Activated naive CD8-positive, alpha-beta T cell (primary cell): ENCODE data around the gene RNF40.

ENCODE experiments used
- H3K27ac Mint-ChIP-seq: one replicate; pipeline ENCODE4 v1.8.0; 2021; ENCODE audit warnings: mixed read lengths
- H3K27me3 Mint-ChIP-seq: one replicate; pipeline ENCODE4 v1.8.0; 2021; ENCODE audit warnings: mixed read lengths
- H3K36me3 Mint-ChIP-seq: one replicate; pipeline ENCODE4 v1.8.0; 2021; ENCODE audit warnings: mixed read lengths
- H3K4me1 Mint-ChIP-seq: one replicate; pipeline ENCODE4 v1.8.0; 2021; ENCODE audit warnings: low read depth, mixed read lengths
- H3K4me3 Mint-ChIP-seq: one replicate; pipeline ENCODE4 v1.8.0; 2021; ENCODE audit warnings: mild to moderate bottlenecking, mixed read lengths
- H3K9me3 Mint-ChIP-seq: one replicate; pipeline ENCODE4 v1.8.0; 2021; ENCODE audit warnings: low read depth, mixed read lengths

The RNF40 gene

GRCh38 chr16:30731411-30731810 is 30.7 kb upstream of the RNF40 start:
- H3K4me1 Mint-ChIP-seq: peaks cover 7% of the 10 kb centered on the region
- no peaks in the 10 kb centered on the region for H3K27me3 Mint-ChIP-seq
- peaks cover 10% of the 10 kb centered on the region for H3K36me3 Mint-ChIP-seq
- no peaks in the 10 kb centered on the region for H3K9me3 Mint-ChIP-seq
- no peak overlapping the region for H3K27ac Mint-ChIP-seq
- no peak overlapping the region for H3K4me3 Mint-ChIP-seq

GRCh38 chr16:30736995-30737793 is 24.9 kb upstream of the RNF40 start:
- Mint-ChIP-seq H3K4me3 (no peak overlapping the region), H3K4me1 (peaks cover 12% of the 10 kb centered on the region), H3K27me3 (no peaks in the 10 kb centered on the region), H3K27ac (peak overlapping the region; percentile 46), H3K9me3 (no peaks in the 10 kb centered on the region), H3K36me3 (peaks cover 5% of the 10 kb centered on the region)

GRCh38 chr16:30737794-30738648 is 24.1 kb upstream of the RNF40 start:
- Mint-ChIP-seq H3K27ac (peak overlapping the region; percentile 46), H3K27me3 (no peaks in the 10 kb centered on the region), H3K36me3 (peaks cover 5% of the 10 kb centered on the region), H3K9me3 (no peaks in the 10 kb centered on the region), H3K4me3 (no peak overlapping the region), H3K4me1 (peaks cover 12% of the 10 kb centered on the region)

- H3K27me3 Mint-ChIP-seq: no peaks in the 10 kb centered on the region
- no peak overlapping the region for H3K27ac Mint-ChIP-seq
- peaks cover 7% of the 10 kb centered on the region for H3K36me3 Mint-ChIP-seq
- H3K4me1 Mint-ChIP-seq: peaks cover 12% of the 10 kb centered on the region
- no peaks in the 10 kb centered on the region for H3K9me3 Mint-ChIP-seq
- no peak overlapping the region for H3K4me3 Mint-ChIP-seq
Observed at GRCh38 chr16:30738984-30739951, 22.9 kb upstream of the RNF40 start.

- no peaks in the 10 kb centered on the region for H3K9me3 Mint-ChIP-seq
- H3K27ac Mint-ChIP-seq: peak overlapping the region; percentile 75
- no peaks in the 10 kb centered on the region for H3K27me3 Mint-ChIP-seq
- peaks cover 9% of the 10 kb centered on the region for H3K36me3 Mint-ChIP-seq
- peaks cover 14% of the 10 kb centered on the region for H3K4me1 Mint-ChIP-seq
- H3K4me3 Mint-ChIP-seq: no peak overlapping the region
Observed at GRCh38 chr16:30740364-30741251, 21.5 kb upstream of the RNF40 start.

GRCh38 chr16:30741461-30741914 is 20.6 kb upstream of the RNF40 start:
- Mint-ChIP-seq H3K27me3 (no peaks in the 10 kb centered on the region), H3K36me3 (peaks cover 9% of the 10 kb centered on the region), H3K4me1 (peaks cover 14% of the 10 kb centered on the region), H3K4me3 (no peak overlapping the region), H3K27ac (peak overlapping the region; percentile 56), H3K9me3 (no peaks in the 10 kb centered on the region)

GRCh38 chr16:30743716-30744115 is 18.4 kb upstream of the RNF40 start:
- Mint-ChIP-seq H3K36me3 (peaks cover 9% of the 10 kb centered on the region), H3K4me1 (peaks cover 23% of the 10 kb centered on the region), H3K27me3 (no peaks in the 10 kb centered on the region), H3K4me3 (no peak overlapping the region), H3K27ac (peak overlapping the region; percentile 64), H3K9me3 (no peaks in the 10 kb centered on the region)

GRCh38 chr16:30744183-30744582 is 17.9 kb upstream of the RNF40 start:
- peaks cover 9% of the 10 kb centered on the region for H3K36me3 Mint-ChIP-seq
- peak overlapping the region; percentile 28 for H3K27ac Mint-ChIP-seq
- peaks cover 24% of the 10 kb centered on the region for H3K4me1 Mint-ChIP-seq
- no peak overlapping the region for H3K4me3 Mint-ChIP-seq
- H3K9me3 Mint-ChIP-seq: no peaks in the 10 kb centered on the region
- H3K27me3 Mint-ChIP-seq: no peaks in the 10 kb centered on the region

GRCh38 chr16:30745082-30745481 is 17.0 kb upstream of the RNF40 start:
- Mint-ChIP-seq H3K36me3 (peaks cover 9% of the 10 kb centered on the region), H3K4me1 (peaks cover 30% of the 10 kb centered on the region), H3K27me3 (no peaks in the 10 kb centered on the region), H3K9me3 (no peaks in the 10 kb centered on the region), H3K27ac (peak overlapping the region; percentile 54), H3K4me3 (no peak overlapping the region)

- Mint-ChIP-seq H3K4me3 (no peak overlapping the region), H3K27ac (peak overlapping the region; percentile 61), H3K36me3 (peaks cover 9% of the 10 kb centered on the region), H3K4me1 (peaks cover 18% of the 10 kb centered on the region), H3K27me3 (no peaks in the 10 kb centered on the region), H3K9me3 (no peaks in the 10 kb centered on the region)
Observed at GRCh38 chr16:30746638-30747175, 15.4 kb upstream of the RNF40 start.

- H3K4me3 Mint-ChIP-seq: peak overlapping the region; percentile 89
- H3K36me3 Mint-ChIP-seq: peaks cover 6% of the 10 kb centered on the region
- H3K27me3 Mint-ChIP-seq: no peaks in the 10 kb centered on the region
- H3K9me3 Mint-ChIP-seq: no peaks in the 10 kb centered on the region
- H3K4me1 Mint-ChIP-seq: peaks cover 18% of the 10 kb centered on the region
- peak overlapping the region; percentile 91 for H3K27ac Mint-ChIP-seq
Observed at GRCh38 chr16:30747331-30747730, 14.8 kb upstream of the RNF40 start.

GRCh38 chr16:30747799-30748633 is 14.1 kb upstream of the RNF40 start, which contains the start of gene PHKG2:
TSS of gene PHKG2 (plus strand) at chr16:30748425. CDS start at chr16:30748821, 396 bp downstream.
- H3K4me3 Mint-ChIP-seq: peak within 1 kb of the TSS; percentile 89

More at GRCh38 chr16:30747799-30748633, 14.1 kb upstream of the RNF40 start, which contains the start of gene PHKG2:
- no peaks in the 10 kb centered on the region for H3K9me3 Mint-ChIP-seq
- H3K36me3 Mint-ChIP-seq: peaks cover 6% of the 10 kb centered on the region
- peaks cover 18% of the 10 kb centered on the region for H3K4me1 Mint-ChIP-seq
- H3K27ac Mint-ChIP-seq: peak within 1 kb of the TSS; percentile 91
- H3K27me3 Mint-ChIP-seq: no peaks in the 10 kb centered on the region
